Measurements from ENCODE around the gene CERCAM. TPM values are rescaled to one million over a fixed set of nuclear protein-coding genes. Genes with fewer than 3 reads are reported as not detected.

Gene CERCAM
- total and polyA plus RNA-seq, 2 of the 13 experiments (the other 11 are each of a cell fraction or from before 2014, with no cell fraction given): 9.0 to 17.1 TPM

GRCh38 chr9:128399861-128400260 is 20.8 kb upstream of the CERCAM start (continued):
- no peak for TF ChIP-seq GZF1 (CRISPR knock-in tag; IDR thresholded peaks at IDR 0.05)
- TF ChIP-seq RAD51 (IDR thresholded peaks at IDR 0.05; ENCODE audit: borderline replicate concordance): no peak

DNA sequence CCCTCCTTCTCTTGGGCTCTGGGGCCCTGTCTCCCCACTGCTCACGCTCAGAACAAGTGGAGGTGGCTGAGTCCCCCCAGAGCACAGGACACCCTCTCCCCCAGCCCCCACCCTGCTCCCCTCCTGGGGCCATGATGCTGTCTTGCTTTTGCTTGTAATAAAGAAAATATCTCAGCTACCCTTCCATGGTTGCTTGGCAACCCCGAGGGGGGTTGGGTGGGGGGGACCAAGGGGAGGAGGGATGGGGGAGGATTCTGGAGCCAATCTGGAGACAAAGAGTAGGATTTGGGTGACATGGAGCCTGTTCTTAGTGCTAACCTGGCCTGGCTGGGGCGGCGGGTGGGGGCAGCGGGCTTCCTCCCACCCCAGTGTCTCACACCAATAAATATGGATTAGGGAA is 16.1 kb upstream of the CERCAM start:
- Histone ChIP-seq H3K9me3 (ENCODE audit: low read length) (no peaks in the 10 kb centered on the region), H3K79me2 (ENCODE audit: insufficient read depth, low read length) (no peaks in the 10 kb centered on the region), H2AFZ (ENCODE audit: low read length) (no peak overlapping the region), H3K4me3 (replicated peaks in 1 of 3; ENCODE audit: insufficient read depth in 1 of 3, low read depth in 2 of 3, low read length in 3 of 3) (peak overlapping the region in 1 of 3 experiments; percentile 68; a peak in 1 of 6 replicates), H4K20me1 (ENCODE audit: insufficient read depth, low read length) (no peaks in the 10 kb centered on the region), H3K9ac (ENCODE audit: insufficient read depth, low read depth, low read length) (peak overlapping the region; percentile 69), H3K4me2 (ENCODE audit: low read depth, low read length) (peak overlapping the region; percentile 88; the same call in 1 of the 2 replicates), H3K27ac (ENCODE audit: extremely low read length, insufficient read depth, low read length) (no peak overlapping the region), H3K4me1 (ENCODE audit: insufficient read depth, low read length) (peaks cover 42% of the 10 kb centered on the region), H3K36me3 (replicated peaks in 1 of 2; ENCODE audit: control insufficient read depth in 1 of 2, insufficient read depth in 2 of 2, low read length in 2 of 2) (no peaks in the 10 kb centered on the region), H3K27me3 (ENCODE audit: control insufficient read depth in 1 of 2, insufficient read depth in 2 of 2, low read length in 2 of 2) (peaks cover 0 to 13% of the 10 kb centered on the region in 2 experiments; a peak in 1 of 5 replicates)
- FAIRE-seq (no peak), ATAC-seq (no peak), DNase-seq (ENCODE audit: low spot score) (no peak)
- in situ Hi-C loops (cut with HindIII; ENCODE audit: extremely low pct_ligation_motif_present, low pct_unique_long_range_greater_than_20kb): no loop called here
- no TSS peak for BruUV-seq (replicated peaks)
- 82% methylated on average over 3 of the region's 5 CpGs for WGBS (ENCODE audit: low lambda C conversion rate)
- CTCF ChIA-PET (ENCODE audit: low intra/inter-chr PET ratio, low total read pairs): no interaction called here
- TF ChIP-seq MBNL3 (CRISPR knock-in tag; conservative IDR thresholded peaks at IDR 0.05): no peak
- no peak for TF ChIP-seq NFE2L1 (CRISPR knock-in tag; IDR thresholded peaks at IDR 0.05; ENCODE audit: borderline replicate concordance)
- TF ChIP-seq ZFYVE20 (CRISPR knock-in tag; IDR thresholded peaks at IDR 0.05; ENCODE audit: borderline replicate concordance, low read depth): no peak
- no peak for TF ChIP-seq GLI4 (CRISPR knock-in tag; IDR thresholded peaks at IDR 0.05; ENCODE audit: borderline replicate concordance)
- no peak for TF ChIP-seq PPARG (CRISPR knock-in tag; conservative IDR thresholded peaks at IDR 0.05)
- no peak for TF ChIP-seq SP5 (CRISPR knock-in tag; IDR thresholded peaks at IDR 0.05; ENCODE audit: borderline replicate concordance, low read depth)
- TF ChIP-seq AHR (CRISPR knock-in tag; IDR thresholded peaks at IDR 0.05): no peak
- TF ChIP-seq KAT7 (CRISPR knock-in tag; IDR thresholded peaks at IDR 0.05; ENCODE audit: borderline replicate concordance): no peak
- TF ChIP-seq ELF4 (CRISPR knock-in tag; IDR thresholded peaks at IDR 0.05; ENCODE audit: borderline replicate concordance): no peak
- no peak for TF ChIP-seq GRHL1 (CRISPR knock-in tag; conservative IDR thresholded peaks at IDR 0.05)
- no peak for TF ChIP-seq AGO1 (IDR thresholded peaks at IDR 0.05; ENCODE audit: low read depth, low read length, poor library complexity, severe bottlenecking)
- no peak for TF ChIP-seq SALL2 (CRISPR knock-in tag; IDR thresholded peaks at IDR 0.05)
- TF ChIP-seq ZBTB21 (CRISPR knock-in tag; IDR thresholded peaks at IDR 0.05): no peak
- intact Hi-C loops (cut with micrococcal nuclease; ENCODE audit: unreplicated experiment): no loop called here
- POLR2A ChIA-PET: interaction anchor here (1.0 kb wide), 1 partner anchor 15 kb away, joined by 3 read pairs; no protein-coding TSS in a partner anchor

All from HepG2 (cell line).